CD1c-positive myeloid dendritic cell (primary cell): ENCODE results near the gene WSB1.
A peak's percentile ranks its signal among the peaks of the same experiment; 100 is the strongest.

ENCODE experiments used
- DNase-seq: peaks from one replicate; pipeline ENCODE4 v3.0.0-alpha.2; 2016; ENCODE audit errors: extremely low spot score

WSB1 gene

GRCh38 chr17:27280527-27280926 lies 13.4 kb upstream of the WSB1 start:
- no peak for DNase-seq

DNA sequence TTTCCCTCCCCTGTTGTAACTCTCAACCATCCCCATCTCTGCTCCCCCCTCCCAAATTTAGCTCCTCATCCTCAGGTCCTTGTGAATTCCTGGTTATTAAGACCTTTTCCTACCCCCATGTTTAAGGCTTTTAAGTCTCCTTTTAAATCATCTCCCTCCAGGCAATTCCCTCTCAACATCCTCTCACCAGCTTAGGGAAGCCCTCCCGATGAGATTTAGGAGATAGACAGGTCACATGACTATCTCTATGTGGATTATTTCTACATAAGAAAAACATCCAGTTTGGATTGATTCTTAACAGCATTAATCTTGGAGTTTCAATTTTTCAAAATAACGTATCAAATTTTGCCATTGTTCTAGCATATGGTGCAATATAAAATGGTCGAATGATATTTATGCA lies 12.5 kb upstream of the WSB1 start:
- DNase-seq, result no peak

DNA sequence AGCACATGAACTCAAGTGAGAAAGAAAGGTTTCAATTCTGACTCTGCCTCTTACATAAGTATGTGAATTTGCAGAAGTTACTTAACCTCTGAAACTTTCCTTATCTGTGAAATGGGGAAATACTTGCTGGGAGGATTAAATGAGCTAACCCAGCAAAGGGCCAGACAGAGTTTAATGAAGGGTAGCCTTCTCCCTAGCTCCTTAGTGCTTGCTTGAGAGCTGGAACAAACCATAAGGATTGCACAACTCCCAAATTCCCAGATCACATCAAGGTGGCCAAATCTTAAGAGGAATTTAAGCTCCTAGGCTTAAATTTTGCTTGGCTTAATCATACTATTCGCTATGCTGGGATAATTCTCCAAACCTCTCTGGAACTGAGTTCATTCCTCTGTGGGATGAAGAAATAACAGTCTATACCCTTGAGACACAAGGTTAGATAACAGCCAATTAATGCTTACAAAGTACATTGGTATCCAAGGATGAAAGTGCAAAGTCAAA lies 11.8 kb upstream of the WSB1 start:
- DNase-seq, result peak; percentile 84

DNA sequence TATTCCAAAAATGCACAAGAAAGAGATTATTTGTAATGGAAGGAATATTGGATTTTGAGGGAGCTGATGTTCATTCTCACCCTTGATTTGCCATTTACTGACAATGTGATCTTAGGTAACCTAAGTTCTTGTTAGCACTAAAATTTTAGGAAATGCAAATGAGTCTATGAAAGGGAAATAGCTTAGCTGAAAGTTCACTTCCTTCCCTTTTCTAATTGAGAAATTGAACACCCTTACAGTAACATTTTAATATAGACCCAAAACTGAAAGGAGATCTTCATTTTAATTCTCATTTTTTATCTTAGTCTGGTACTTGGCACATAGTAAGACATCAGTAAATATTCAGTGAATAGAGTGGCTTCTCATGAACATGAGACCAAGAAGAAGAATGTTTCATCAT lies 10.9 kb upstream of the WSB1 start:
- peak; percentile 50 for DNase-seq

DNA sequence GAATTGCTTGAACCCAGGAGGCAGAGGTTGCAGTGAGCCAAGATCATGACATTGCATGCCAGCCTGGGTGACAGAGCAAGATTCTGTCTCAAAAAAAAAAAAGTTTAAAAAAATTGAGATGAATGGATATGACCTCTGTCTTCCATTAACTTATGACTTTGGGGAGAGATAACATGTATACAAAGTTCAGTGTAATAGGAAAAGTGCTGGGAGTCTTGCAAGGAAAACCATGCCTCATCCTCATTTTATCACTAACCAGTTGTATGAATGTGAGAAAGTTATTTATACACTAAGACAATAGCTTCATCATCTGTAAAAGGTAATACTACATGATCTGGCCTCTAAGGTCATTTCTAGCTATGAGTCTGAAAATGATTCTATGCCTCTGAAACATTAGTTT lies 10.2 kb upstream of the WSB1 start:
- no peak for DNase-seq

DNA sequence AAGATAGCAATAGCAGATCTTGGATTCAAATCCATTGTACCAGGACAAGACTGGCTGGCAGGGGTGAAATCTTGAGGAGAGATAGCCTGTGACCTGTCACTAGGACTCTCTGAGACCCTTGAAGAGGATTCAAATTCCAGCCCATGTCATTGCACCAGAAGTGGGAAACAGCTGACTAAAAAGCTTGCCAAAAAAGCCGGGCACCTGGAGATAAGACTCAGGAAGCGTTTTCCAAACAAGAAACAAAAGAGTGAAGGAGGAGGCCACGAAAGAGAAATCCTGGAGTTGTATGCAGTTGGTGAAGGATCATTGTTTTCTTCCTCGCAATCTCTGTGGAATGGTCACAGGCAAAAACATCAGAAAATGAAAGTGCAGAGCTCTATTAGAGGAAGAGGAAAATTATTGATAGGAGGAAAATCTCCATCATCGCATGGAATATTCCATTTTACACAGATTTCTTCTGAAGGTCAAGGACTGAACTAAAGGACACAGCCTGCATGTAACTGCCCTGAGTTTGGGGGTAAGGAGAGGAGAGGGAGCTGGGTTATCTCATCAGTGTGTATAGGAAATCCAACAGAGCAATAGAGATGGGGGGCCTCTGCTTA lies 9.0 kb upstream of the WSB1 start:
- DNase-seq, result no peak

- DNase-seq, result no peak
These were observed 8.4 kb upstream of the WSB1 start for GRCh38 chr17:27285516-27285915.

GRCh38 chr17:27288183-27288582 lies 5.7 kb upstream of the WSB1 start:
- no peak for DNase-seq

- DNase-seq, result no peak
These were observed 4.1 kb upstream of the WSB1 start for GRCh38 chr17:27289856-27290255.

DNA sequence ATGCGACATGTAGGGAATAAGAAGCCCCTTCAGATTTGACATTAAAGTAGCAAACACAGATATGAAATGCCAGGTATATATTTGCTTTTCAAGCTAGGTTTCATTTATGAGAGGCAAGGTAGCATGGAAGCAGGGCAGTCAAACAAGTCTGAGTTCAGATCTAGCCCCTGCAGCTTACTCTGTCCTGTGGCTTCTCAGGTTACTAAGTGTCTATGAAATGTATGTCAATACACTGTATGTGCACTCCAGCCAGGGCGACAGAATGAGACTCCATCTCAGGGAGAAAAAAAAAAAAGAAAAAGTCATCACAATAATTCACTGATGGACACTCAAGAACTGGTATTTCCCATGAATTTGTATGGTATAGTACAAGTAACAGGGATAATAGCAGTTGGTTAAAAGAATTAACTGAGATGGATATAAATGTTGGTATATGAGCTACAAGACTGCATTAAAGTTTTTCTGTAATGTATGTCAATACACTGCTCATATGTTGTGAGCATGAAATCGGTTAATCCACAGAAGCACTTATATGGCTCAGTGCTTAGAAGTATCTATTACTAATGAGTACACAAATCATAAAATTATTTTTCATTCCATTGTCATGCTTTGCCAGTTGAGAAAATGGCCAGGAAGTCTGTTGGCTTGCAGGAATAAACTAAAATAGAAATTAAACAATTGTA lies 2.9 kb upstream of the WSB1 start:
- DNase-seq, result no peak

DNA sequence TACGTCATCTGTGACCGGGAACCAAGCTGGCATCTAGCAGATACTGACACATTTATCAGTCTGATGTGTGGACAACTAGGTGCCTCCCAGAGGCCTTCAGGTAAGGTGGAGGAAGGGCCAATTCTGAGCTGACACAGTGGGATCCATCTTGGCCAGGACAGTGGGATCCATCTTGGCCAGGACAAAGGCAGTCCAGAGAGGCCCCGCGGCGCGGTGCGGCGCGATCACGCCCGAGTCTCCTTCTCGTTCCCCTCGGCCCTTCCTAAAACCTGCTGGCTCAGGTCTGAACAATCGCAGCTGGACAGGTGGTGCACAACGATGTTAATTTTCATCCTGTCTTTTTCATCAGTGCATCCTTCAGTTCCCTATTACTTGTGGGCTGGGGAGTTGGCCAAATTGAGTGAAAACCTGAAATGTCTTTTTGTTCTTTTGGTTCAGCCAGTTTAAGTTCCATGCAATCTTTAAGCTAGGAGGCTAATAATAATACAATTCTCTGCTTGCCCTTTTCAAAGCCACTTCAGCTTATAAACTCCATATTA lies 486 bp upstream of the WSB1 start:
- DNase-seq, result no peak

- DNase-seq, result peak; percentile 83
These were observed 1.0 kb downstream of the WSB1 start for GRCh38 chr17:27294689-27295630.

- no peak for DNase-seq
These were observed 2.0 kb downstream of the WSB1 start for GRCh38 chr17:27295945-27296344.

GRCh38 chr17:27296428-27296979 lies 2.6 kb downstream of the WSB1 start:
- peak; percentile 16 for DNase-seq

- peak; percentile 31 for DNase-seq
These were observed 5.6 kb downstream of the WSB1 start for GRCh38 chr17:27299384-27300049.

DNA sequence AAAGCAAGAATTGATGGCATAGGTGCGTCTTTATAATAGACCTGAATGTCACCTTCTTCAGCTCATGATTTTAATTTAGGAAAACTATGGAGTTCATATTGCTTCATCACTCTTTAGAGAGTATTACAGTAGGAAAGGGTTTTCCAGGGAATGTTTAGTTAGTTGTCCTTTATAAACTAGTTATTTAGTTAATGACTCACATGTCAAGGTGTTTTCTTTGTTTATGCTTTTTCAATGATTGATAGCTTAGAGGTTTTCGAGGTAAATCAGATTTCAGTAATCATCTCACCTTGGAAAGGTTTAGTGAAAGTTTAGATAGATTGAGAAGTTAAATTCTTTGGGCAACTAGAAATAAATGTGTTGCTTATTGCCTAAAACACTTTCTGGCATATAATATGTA lies 9.8 kb downstream of the WSB1 start:
- no peak for DNase-seq

- DNase-seq, result no peak
These were observed 12.4 kb downstream of the WSB1 start for GRCh38 chr17:27306276-27306835.

- no peak for DNase-seq
These were observed 16.7 kb downstream of the WSB1 start for GRCh38 chr17:27310565-27311110.

DNA sequence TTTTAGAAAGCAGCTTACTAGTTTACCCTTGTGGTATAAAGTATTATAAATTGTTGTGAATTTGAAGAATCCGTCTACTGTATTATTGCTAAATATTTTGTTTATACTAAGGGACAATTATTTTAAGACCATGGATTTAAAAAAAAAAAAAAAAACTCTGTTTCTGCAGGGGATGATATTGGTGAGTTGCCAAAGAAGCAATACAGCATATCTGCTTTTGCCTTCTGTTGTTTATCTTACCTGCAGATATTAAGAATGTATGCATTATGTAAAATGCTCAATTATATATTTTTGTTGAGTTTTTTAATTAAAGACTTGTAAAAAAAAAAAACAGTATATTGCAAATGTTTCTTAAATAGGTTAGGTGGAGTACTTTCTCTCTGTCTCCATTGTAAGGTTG lies 19.4 kb downstream of the WSB1 start:
- DNase-seq, result no peak

DNA sequence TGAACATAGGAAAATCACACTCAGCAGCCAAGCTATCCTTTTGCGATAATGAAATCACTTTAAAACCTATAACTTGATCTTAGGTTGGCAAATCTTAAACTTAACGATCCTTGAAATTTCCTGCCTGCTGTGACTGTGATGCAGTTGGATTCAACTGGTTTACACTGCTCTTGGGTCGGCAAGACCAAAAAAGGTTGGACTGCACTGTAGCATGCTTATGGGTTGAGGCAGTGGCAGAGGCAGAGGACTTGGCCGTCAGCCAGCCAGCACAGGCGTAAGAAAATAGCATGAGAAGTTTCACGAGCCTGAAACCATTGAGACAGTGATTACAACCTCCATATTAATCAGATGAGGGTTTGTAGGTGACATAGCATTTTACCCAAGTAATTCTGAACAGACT lies 21.4 kb downstream of the WSB1 start:
- DNase-seq, result no peak
